GM18951 (cell line): ENCODE data around the gene EVC.
"Not testable (repeated sequence)": the region's sequence is repeated elsewhere in the genome, so short reads cannot be mapped to it uniquely, and the experiment has no call there.

Experiments used
- POLR2A ChIP-seq: IDR thresholded peaks from 4 replicates; pipeline ENCODE4 v1.6.1; 2011; ENCODE audit warnings: mild to moderate bottlenecking; ENCODE audit not compliant: insufficient read length, insufficient read depth; ENCODE audit errors: extremely low read depth
- in situ Hi-C: fragments of 300-500 bp; cut with MboI; formaldehyde crosslinking; loops from one replicate; pipeline ENCODE4 v1.12.0; 2022; ENCODE audit warnings: low sequenced_read_pairs, mixed read lengths, inconsistent platforms; ENCODE audit not compliant: unreplicated experiment

The EVC gene

DNA sequence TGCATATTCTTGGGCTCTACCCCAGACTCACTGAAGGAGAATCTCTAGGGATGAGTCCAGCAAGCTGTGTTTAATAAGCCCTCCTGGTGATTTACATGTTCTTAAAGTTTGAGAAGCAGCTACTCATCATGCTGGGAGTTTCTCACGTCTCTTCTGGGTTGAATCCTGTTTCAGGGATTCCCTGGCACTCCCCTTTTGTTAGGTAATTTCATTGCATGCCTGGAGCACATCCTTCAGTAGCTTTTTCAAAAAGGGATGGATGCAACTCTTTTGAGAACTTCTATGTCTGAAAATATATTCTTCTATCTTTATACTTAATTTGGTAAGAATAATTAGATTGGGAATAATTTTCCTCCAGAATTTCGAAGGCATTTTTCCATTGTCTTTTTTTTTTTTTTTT, 4.4 kb downstream of the EVC start:
- in situ Hi-C loops, result no loop called here
- no peak for TF ChIP-seq POLR2A

DNA sequence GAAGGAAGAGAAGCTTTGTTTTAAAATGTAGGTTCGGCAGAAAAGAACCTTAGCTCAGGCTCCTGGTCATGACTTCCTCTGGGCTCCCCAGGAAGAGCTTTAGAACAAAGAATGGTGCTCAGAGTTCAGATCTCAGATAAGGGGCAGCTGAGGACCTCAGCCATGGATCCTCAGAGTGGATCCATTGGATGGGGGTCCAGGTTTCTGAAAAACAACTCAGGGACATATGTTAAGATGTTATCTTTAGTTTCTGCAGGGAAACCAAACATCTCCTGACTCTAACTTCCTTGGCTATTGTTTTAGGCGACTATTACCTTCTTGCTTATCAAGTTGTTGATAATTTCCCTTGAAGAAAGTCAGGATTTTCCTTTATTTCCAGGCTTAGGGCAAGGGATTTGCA, 5.4 kb downstream of the EVC start:
- in situ Hi-C loops, result no loop called here
- TF ChIP-seq POLR2A, result no peak

DNA sequence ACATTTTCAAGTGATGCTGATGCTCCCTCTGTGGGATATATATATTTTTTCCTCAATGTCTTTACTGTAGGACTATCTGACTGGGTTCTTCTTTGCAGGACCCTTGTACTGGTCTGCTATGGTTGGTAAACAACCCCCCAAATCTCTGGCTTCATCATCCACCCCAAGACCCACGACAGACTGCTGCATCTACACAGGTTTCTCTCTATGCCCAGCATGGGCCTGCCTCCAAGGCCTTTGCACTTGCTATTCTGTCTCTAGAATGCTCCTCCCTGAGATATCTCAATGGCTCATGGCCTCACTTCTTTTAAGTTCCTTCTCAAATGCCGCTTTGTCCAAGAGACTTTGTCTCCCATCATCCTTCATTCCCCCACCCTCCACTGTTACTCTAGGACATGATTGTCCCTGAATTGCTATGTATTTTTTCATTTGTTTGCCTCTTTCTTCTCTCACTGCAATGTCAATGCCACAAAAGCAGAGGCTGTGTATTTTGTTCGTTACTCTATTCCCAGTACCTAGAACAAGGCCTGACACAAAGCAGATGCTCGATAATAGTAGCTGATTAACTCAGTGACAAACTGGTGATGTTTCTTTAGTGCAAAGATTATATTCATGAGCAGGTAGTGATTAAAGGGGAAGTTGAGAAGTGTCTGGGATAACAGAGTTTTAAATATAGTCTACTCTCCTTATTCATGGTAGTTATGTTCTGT, 6.6 kb downstream of the EVC start:
- in situ Hi-C loops, result no loop called here
- TF ChIP-seq POLR2A, result no peak

DNA sequence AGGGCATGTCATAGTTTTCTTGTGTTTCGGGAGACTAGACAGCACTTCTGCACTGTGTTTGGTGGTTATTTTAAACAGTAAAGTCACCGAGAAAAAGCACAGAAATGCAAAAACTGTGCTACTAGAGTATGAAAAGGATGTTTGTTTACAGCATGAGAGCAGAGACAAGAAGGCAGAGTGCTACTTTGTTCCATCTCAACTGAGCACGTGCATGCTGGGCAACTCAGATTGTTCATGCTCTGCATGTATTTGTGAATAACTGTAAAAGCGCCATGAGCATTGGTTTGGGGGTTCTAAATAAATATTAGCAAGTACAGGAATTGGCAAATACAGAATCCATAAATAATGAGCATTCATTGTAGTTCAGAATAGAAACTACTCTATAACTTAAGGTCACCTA, 7.4 kb downstream of the EVC start:
- no peak for TF ChIP-seq POLR2A

GRCh38 chr4:5719350-5720055, 8.5 kb downstream of the EVC start:
- TF ChIP-seq POLR2A, result no peak
- in situ Hi-C loops, result no loop called here

More for the DNA sequence above, 7.4 kb downstream of the EVC start:
- in situ Hi-C loops, result no loop called here

GRCh38 chr4:5720157-5720850, 9.3 kb downstream of the EVC start:
- in situ Hi-C loops, result no loop called here
- no peak for TF ChIP-seq POLR2A

GRCh38 chr4:5720980-5721379, 10.0 kb downstream of the EVC start:
- in situ Hi-C loops, result no loop called here
- TF ChIP-seq POLR2A, result no peak

GRCh38 chr4:5721923-5722322, 10.9 kb downstream of the EVC start:
- no peak for TF ChIP-seq POLR2A
- in situ Hi-C loops, result no loop called here

GRCh38 chr4:5722328-5722727, 11.3 kb downstream of the EVC start:
- TF ChIP-seq POLR2A, result no peak
- in situ Hi-C loops, result no loop called here

DNA sequence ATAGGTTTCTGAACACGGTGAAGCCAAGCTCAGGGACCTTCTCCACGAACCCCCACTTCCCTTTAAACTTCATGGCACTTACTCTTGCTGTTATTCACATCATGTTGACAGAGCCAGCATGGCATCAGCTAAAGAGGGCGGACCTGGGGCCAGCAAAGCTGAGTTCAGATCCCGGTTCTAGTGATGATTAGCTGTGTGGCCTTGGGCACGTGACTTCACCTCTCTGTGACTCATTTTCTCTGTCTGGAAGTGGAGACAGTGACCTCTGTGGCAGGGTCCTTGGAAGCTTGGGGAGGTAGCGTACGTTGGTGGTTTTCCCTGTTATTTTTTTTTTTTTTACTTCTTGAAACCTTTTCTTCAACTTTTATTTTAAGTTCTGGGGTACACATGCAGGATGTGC, 13.4 kb downstream of the EVC start:
- TF ChIP-seq POLR2A, result no peak
- in situ Hi-C loops, result no loop called here

- in situ Hi-C loops, result not testable (repeated sequence)
These were observed 17.4 kb downstream of the EVC start for GRCh38 chr4:5728412-5728811.

- TF ChIP-seq POLR2A, result no peak
- in situ Hi-C loops, result no loop called here
These were observed 19.4 kb downstream of the EVC start for GRCh38 chr4:5730436-5730835.

- in situ Hi-C loops, result no loop called here
- TF ChIP-seq POLR2A, result no peak
These were observed 20.3 kb downstream of the EVC start for GRCh38 chr4:5730993-5731990.
